ENCODE results near the gene NRG4. TPM values are rescaled to one million over a fixed set of nuclear protein-coding genes. Genes with fewer than 3 reads are reported as not detected.
"Not testable (repeated sequence)": the region's sequence is repeated elsewhere in the genome, so short reads cannot be mapped to it uniquely, and the experiment has no call there.

NRG4 gene
- total and polyA plus RNA-seq, 2 experiments from 2014 or later: 0.21 to 0.47 TPM

DNA sequence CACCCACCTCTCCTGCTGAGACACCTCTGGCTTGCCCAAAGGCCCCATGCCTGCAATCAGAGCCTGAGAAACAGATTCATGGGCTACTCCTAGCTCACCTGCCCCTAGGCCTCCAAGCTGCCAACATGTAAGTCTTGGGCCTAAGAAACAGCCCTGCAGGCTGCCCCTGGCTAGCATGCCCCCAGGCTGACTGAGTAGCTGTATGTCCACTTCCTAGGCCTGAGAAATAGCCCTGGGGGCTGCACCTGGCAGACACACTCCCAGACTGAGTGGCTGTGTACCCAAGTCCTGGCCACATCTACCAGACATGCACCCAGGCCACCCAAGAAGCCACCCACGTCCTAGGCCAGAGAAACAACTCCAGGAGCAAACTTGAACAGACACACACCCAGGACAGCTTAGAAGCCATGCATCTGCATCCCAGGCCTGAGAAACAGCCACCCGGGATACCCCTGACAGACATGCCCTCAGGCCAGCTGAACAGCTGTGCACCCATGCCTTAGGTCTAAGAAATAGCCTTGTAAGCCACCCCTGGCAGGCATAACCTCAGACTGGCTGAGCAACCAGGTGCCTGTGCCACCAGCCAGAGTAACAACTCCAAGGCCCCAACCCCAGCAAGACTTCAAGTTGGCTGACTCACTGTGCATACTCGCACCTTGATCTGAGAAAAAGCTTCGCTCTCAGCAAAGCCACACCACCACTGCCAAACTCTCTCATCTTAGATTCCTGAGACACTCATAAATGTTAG is 12.0 kb upstream of the NRG4 start:
- H3K4me3 ChIP-seq: no peak overlapping the region
- H3K36me3 ChIP-seq (ENCODE audit: insufficient read depth): no peaks in the 10 kb centered on the region
- no peaks in the 10 kb centered on the region for H3K27me3 ChIP-seq (ENCODE audit: insufficient read depth)
- no peak overlapping the region for H2AFZ ChIP-seq
- no peaks in the 10 kb centered on the region for H3K4me1 ChIP-seq (ENCODE audit: insufficient read depth)
- no peak overlapping the region for H3K27ac ChIP-seq (ENCODE audit: low read depth)
- no peaks in the 10 kb centered on the region for H3K79me2 ChIP-seq (replicated peaks; ENCODE audit: insufficient read depth)
- no peaks in the 10 kb centered on the region for H3K9me2 ChIP-seq (ENCODE audit: insufficient read depth)
- no peaks in the 10 kb centered on the region for H4K20me1 ChIP-seq (replicated peaks; ENCODE audit: insufficient read depth)
- Mint-ChIP-seq H3K4me3 (no peak overlapping the region), H3K27ac (no peak overlapping the region), H3K9me3 (peaks cover 16% of the 10 kb centered on the region; the same call in 2 of the 3 replicates), H3K27me3 (ENCODE audit: insufficient read depth, low read depth, poor library complexity) (no peaks in the 10 kb centered on the region), H3K4me1 (no peaks in the 10 kb centered on the region; the same call in 2 of the 3 replicates), H3K36me3 (ENCODE audit: low read depth) (peaks cover 3% of the 10 kb centered on the region; the same call in 1 of the 3 replicates)
- no peak for ATAC-seq
- no peak for TF ChIP-seq NANOG (IDR thresholded peaks at IDR 0.05; ENCODE audit: borderline replicate concordance)
- H3F3A ChIP-seq (replicated peaks; ENCODE audit: low read depth): no peaks in the 10 kb centered on the region
- H3K4me2 ChIP-seq: no peak overlapping the region
- no peak for DNase-seq (ENCODE audit: low spot score)

DNA sequence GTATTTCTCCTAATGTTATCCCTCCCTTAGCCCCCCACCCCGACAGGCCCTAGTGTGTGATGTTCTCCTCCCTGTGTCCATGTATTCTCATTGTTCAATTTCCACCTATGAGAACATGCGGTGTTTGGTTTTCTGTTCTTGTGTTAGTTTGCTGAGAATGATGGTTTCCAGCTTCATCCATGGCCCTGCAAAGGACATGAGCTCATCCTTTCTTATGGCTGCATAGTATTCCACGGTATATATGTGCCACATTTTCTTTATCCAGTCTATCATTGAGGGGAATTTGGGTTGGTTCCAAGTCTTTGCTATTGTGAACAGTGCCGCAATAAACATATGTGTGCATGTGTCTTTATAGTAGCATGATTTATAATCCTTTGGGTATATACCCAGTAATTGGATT is 1.2 kb upstream of the NRG4 start:
- not testable (repeated sequence) for H3K36me3 Mint-ChIP-seq (ENCODE audit: low read depth); H3K79me2 ChIP-seq (replicated peaks; ENCODE audit: insufficient read depth); ATAC-seq; H3K27me3 Mint-ChIP-seq (ENCODE audit: insufficient read depth, low read depth, poor library complexity); H3F3A ChIP-seq (replicated peaks; ENCODE audit: low read depth); H3K36me3 ChIP-seq (ENCODE audit: insufficient read depth); H3K4me1 Mint-ChIP-seq; H3K27ac ChIP-seq (ENCODE audit: low read depth); H4K20me1 ChIP-seq (replicated peaks; ENCODE audit: insufficient read depth); H2AFZ ChIP-seq; DNase-seq (ENCODE audit: low spot score); H3K4me1 ChIP-seq (ENCODE audit: insufficient read depth); H3K9me2 ChIP-seq (ENCODE audit: insufficient read depth); H3K4me3 ChIP-seq; H3K27me3 ChIP-seq (ENCODE audit: insufficient read depth); H3K4me2 ChIP-seq; H3K4me3 Mint-ChIP-seq; H3K27ac Mint-ChIP-seq
- peaks cover 13% of the 10 kb centered on the region for H3K9me3 Mint-ChIP-seq

DNA sequence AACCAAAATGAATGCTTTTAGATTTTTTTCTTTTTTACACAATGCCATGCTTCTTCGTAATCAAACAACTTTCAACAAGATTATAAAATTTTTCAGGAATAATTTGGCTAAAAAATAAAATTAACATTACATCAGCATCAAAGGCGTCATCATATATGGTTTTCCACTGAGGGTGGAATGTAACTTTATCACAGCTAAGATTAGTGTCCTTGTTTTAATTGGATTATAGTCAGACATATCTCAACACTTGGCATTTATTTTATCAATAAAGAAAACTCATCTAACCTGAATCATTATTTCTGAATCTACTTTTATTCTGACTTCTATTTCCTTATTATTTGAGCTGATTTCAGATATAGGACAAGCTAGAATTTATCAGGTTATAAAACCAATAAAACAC is 1.6 kb downstream of the NRG4 start:
- no peak overlapping the region for H3K27ac Mint-ChIP-seq
- H3K4me3 ChIP-seq: no peak overlapping the region
- H3K27me3 Mint-ChIP-seq (ENCODE audit: insufficient read depth, low read depth, poor library complexity): peaks cover 2% of the 10 kb centered on the region
- no peaks in the 10 kb centered on the region for H3F3A ChIP-seq (replicated peaks; ENCODE audit: low read depth)
- no peaks in the 10 kb centered on the region for H3K9me2 ChIP-seq (ENCODE audit: insufficient read depth)
- TF ChIP-seq JUNB (IDR thresholded peaks at IDR 0.05; ENCODE audit: unreplicated experiment): no peak
- TF ChIP-seq, protein P1, sequence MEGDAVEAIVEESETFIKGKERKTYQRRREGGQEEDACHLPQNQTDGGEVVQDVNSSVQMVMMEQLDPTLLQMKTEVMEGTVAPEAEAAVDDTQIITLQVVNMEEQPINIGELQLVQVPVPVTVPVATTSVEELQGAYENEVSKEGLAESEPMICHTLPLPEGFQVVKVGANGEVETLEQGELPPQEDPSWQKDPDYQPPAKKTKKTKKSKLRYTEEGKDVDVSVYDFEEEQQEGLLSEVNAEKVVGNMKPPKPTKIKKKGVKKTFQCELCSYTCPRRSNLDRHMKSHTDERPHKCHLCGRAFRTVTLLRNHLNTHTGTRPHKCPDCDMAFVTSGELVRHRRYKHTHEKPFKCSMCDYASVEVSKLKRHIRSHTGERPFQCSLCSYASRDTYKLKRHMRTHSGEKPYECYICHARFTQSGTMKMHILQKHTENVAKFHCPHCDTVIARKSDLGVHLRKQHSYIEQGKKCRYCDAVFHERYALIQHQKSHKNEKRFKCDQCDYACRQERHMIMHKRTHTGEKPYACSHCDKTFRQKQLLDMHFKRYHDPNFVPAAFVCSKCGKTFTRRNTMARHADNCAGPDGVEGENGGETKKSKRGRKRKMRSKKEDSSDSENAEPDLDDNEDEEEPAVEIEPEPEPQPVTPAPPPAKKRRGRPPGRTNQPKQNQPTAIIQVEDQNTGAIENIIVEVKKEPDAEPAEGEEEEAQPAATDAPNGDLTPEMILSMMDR (conservative IDR thresholded peaks at IDR 0.05; ENCODE audit: low read depth in 2 of 2): no peak
- no peak for TF ChIP-seq EZH2phosphoT487 (IDR thresholded peaks at IDR 0.05; ENCODE audit: unreplicated experiment)
- no peak for TF ChIP-seq NANOG (IDR thresholded peaks at IDR 0.05; ENCODE audit: borderline replicate concordance)
- TF ChIP-seq ZNF331 (CRISPR knock-in tag; IDR thresholded peaks at IDR 0.05; ENCODE audit: low read depth): no peak
- no peak for TF ChIP-seq CREB1 (CRISPR knock-in tag; IDR thresholded peaks at IDR 0.05; ENCODE audit: low read depth)
- H3K36me3 Mint-ChIP-seq (ENCODE audit: low read depth): no peaks in the 10 kb centered on the region
- no peaks in the 10 kb centered on the region for H3K27me3 ChIP-seq (ENCODE audit: insufficient read depth)
- H4K20me1 ChIP-seq (replicated peaks; ENCODE audit: insufficient read depth): no peaks in the 10 kb centered on the region
- no peaks in the 10 kb centered on the region for H3K79me2 ChIP-seq (replicated peaks; ENCODE audit: insufficient read depth)
- H3K36me3 ChIP-seq (ENCODE audit: insufficient read depth): no peaks in the 10 kb centered on the region
- H3K27ac ChIP-seq (ENCODE audit: low read depth): no peak overlapping the region
- ATAC-seq (no peak), DNase-seq (ENCODE audit: low spot score) (no peak)
- no peaks in the 10 kb centered on the region for H3K4me1 ChIP-seq (ENCODE audit: insufficient read depth)
- no peak overlapping the region for H3K4me3 Mint-ChIP-seq
- H3K4me1 Mint-ChIP-seq: peaks cover 9% of the 10 kb centered on the region; the same call in 2 of the 3 replicates
- no peak overlapping the region for H3K4me2 ChIP-seq
- no peak overlapping the region for H2AFZ ChIP-seq
- H3K9me3 Mint-ChIP-seq: peaks cover 3% of the 10 kb centered on the region; the same call in 2 of the 3 replicates

Measured in GM23338 (cell line).